Dendritic cell treated with granulocyte-macrophage colony-stimulating factor and Interleukin-4, amounts not matched to agents 40 ng/mL and 50 ng/mL, for 4 days (primary cell): ENCODE results near the gene RECK.
"Not testable (repeated sequence)": the region's sequence is repeated elsewhere in the genome, so short reads cannot be mapped to it uniquely, and the experiment has no call there.

ENCODE experiments used
- H3K27ac Mint-ChIP-seq: one replicate; pipeline ENCODE4 v1.8.0; 2022; ENCODE audit warnings: mild to moderate bottlenecking, mixed read lengths
- H3K27me3 Mint-ChIP-seq: one replicate; pipeline ENCODE4 v1.8.0; 2022; ENCODE audit warnings: mild to moderate bottlenecking, mixed read lengths
- H3K36me3 Mint-ChIP-seq: one replicate; pipeline ENCODE4 v1.8.0; 2022; ENCODE audit warnings: low read depth, mixed read lengths
- H3K4me1 Mint-ChIP-seq: one replicate; pipeline ENCODE4 v1.8.0; 2022; ENCODE audit warnings: low read depth, mixed read lengths
- H3K4me3 Mint-ChIP-seq: one replicate; pipeline ENCODE4 v1.8.0; 2022; ENCODE audit warnings: mild to moderate bottlenecking, moderate library complexity, mixed read lengths
- H3K9me3 Mint-ChIP-seq: one replicate; pipeline ENCODE4 v1.8.0; 2022; ENCODE audit warnings: mixed read lengths
- intact Hi-C: fragments of 100-400 bp; cut with micrococcal nuclease; formaldehyde crosslinking; loops from one replicate; pipeline ENCODE4 v1.15.0; 2022

The RECK gene

GRCh38 chr9:36063804-36064447 lies 27.2 kb downstream of the RECK start:
- H3K36me3 Mint-ChIP-seq = no peaks in the 10 kb centered on the region
- H3K9me3 Mint-ChIP-seq = no peaks in the 10 kb centered on the region
- intact Hi-C loops = no loop called here
- H3K27ac Mint-ChIP-seq = no peak overlapping the region
- H3K4me3 Mint-ChIP-seq = no peak overlapping the region
- H3K27me3 Mint-ChIP-seq = no peaks in the 10 kb centered on the region
- H3K4me1 Mint-ChIP-seq = peaks cover 6% of the 10 kb centered on the region

GRCh38 chr9:36064448-36065037 lies 27.8 kb downstream of the RECK start:
- H3K27ac Mint-ChIP-seq = no peak overlapping the region
- H3K4me3 Mint-ChIP-seq = no peak overlapping the region
- H3K36me3 Mint-ChIP-seq = no peaks in the 10 kb centered on the region
- H3K4me1 Mint-ChIP-seq = peaks cover 6% of the 10 kb centered on the region
- H3K9me3 Mint-ChIP-seq = no peaks in the 10 kb centered on the region
- H3K27me3 Mint-ChIP-seq = no peaks in the 10 kb centered on the region
- intact Hi-C loops = no loop called here

- H3K9me3 Mint-ChIP-seq = no peaks in the 10 kb centered on the region
- H3K27me3 Mint-ChIP-seq = no peaks in the 10 kb centered on the region
- no peaks in the 10 kb centered on the region for H3K36me3 Mint-ChIP-seq
- peaks cover 11% of the 10 kb centered on the region for H3K4me1 Mint-ChIP-seq
- no peak overlapping the region for H3K4me3 Mint-ChIP-seq
- intact Hi-C loops = no loop called here
- H3K27ac Mint-ChIP-seq = no peak overlapping the region
Observed at GRCh38 chr9:36074055-36074454, 37.3 kb downstream of the RECK start.

GRCh38 chr9:36074870-36075532 lies 38.3 kb downstream of the RECK start:
- no peak overlapping the region for H3K27ac Mint-ChIP-seq
- peaks cover 11% of the 10 kb centered on the region for H3K4me1 Mint-ChIP-seq
- no peaks in the 10 kb centered on the region for H3K9me3 Mint-ChIP-seq
- intact Hi-C loops = no loop called here
- H3K27me3 Mint-ChIP-seq = no peaks in the 10 kb centered on the region
- H3K4me3 Mint-ChIP-seq = no peak overlapping the region
- H3K36me3 Mint-ChIP-seq = no peaks in the 10 kb centered on the region

GRCh38 chr9:36078051-36078450 lies 41.3 kb downstream of the RECK start:
- Mint-ChIP-seq H3K4me1 (peaks cover 17% of the 10 kb centered on the region), H3K9me3 (no peaks in the 10 kb centered on the region), H3K27me3 (no peaks in the 10 kb centered on the region), H3K4me3 (no peak overlapping the region), H3K36me3 (no peaks in the 10 kb centered on the region), H3K27ac (no peak overlapping the region)
- intact Hi-C loops = no loop called here

- H3K36me3 Mint-ChIP-seq = no peaks in the 10 kb centered on the region
- H3K4me1 Mint-ChIP-seq = peaks cover 16% of the 10 kb centered on the region
- intact Hi-C loops = no loop called here
- no peaks in the 10 kb centered on the region for H3K27me3 Mint-ChIP-seq
- H3K9me3 Mint-ChIP-seq = no peaks in the 10 kb centered on the region
- H3K27ac Mint-ChIP-seq = no peak overlapping the region
- H3K4me3 Mint-ChIP-seq = no peak overlapping the region
Observed at GRCh38 chr9:36080519-36080918, 43.8 kb downstream of the RECK start.

- Mint-ChIP-seq H3K27ac (no peak overlapping the region), H3K4me1 (peaks cover 10% of the 10 kb centered on the region), H3K27me3 (no peaks in the 10 kb centered on the region), H3K4me3 (no peak overlapping the region), H3K36me3 (no peaks in the 10 kb centered on the region), H3K9me3 (no peaks in the 10 kb centered on the region)
- intact Hi-C loops = no loop called here
Observed at GRCh38 chr9:36082931-36083330, 46.2 kb downstream of the RECK start.

- Mint-ChIP-seq H3K27ac (no peak overlapping the region), H3K4me3 (no peak overlapping the region), H3K36me3 (no peaks in the 10 kb centered on the region), H3K4me1 (peaks cover 6% of the 10 kb centered on the region), H3K27me3 (no peaks in the 10 kb centered on the region), H3K9me3 (no peaks in the 10 kb centered on the region)
- intact Hi-C loops = no loop called here
Observed at GRCh38 chr9:36086442-36086841, 49.7 kb downstream of the RECK start.

- H3K27me3 Mint-ChIP-seq, H3K9me3 Mint-ChIP-seq, intact Hi-C loops: not testable (repeated sequence)
Observed at GRCh38 chr9:36087054-36087453, 50.3 kb downstream of the RECK start.

GRCh38 chr9:36088020-36088419 lies 51.3 kb downstream of the RECK start:
- intact Hi-C loops = no loop called here
- Mint-ChIP-seq H3K27me3 (no peaks in the 10 kb centered on the region), H3K27ac (no peak overlapping the region), H3K36me3 (no peaks in the 10 kb centered on the region), H3K4me3 (no peak overlapping the region), H3K4me1 (peaks cover 18% of the 10 kb centered on the region), H3K9me3 (no peaks in the 10 kb centered on the region)

More at GRCh38 chr9:36087054-36087453, 50.3 kb downstream of the RECK start:
- H3K36me3 Mint-ChIP-seq, H3K27ac Mint-ChIP-seq, H3K4me3 Mint-ChIP-seq: not testable (repeated sequence)
- peaks cover 12% of the 10 kb centered on the region for H3K4me1 Mint-ChIP-seq

- Mint-ChIP-seq H3K36me3 (no peaks in the 10 kb centered on the region), H3K27ac (no peak overlapping the region), H3K4me1 (peaks cover 20% of the 10 kb centered on the region), H3K27me3 (no peaks in the 10 kb centered on the region), H3K4me3 (no peak overlapping the region), H3K9me3 (no peaks in the 10 kb centered on the region)
- intact Hi-C loops = no loop called here
Observed at GRCh38 chr9:36091026-36091953, 54.6 kb downstream of the RECK start.

GRCh38 chr9:36092014-36092413 lies 55.3 kb downstream of the RECK start:
- intact Hi-C loops = no loop called here
- Mint-ChIP-seq H3K9me3 (no peaks in the 10 kb centered on the region), H3K27me3 (no peaks in the 10 kb centered on the region), H3K36me3 (no peaks in the 10 kb centered on the region), H3K27ac (peak overlapping the region; percentile 87), H3K4me3 (no peak overlapping the region), H3K4me1 (peaks cover 20% of the 10 kb centered on the region)

GRCh38 chr9:36092509-36093215 lies 55.9 kb downstream of the RECK start:
- Mint-ChIP-seq H3K9me3 (no peaks in the 10 kb centered on the region), H3K4me1 (peaks cover 20% of the 10 kb centered on the region), H3K36me3 (no peaks in the 10 kb centered on the region), H3K27ac (peak overlapping the region; percentile 87), H3K27me3 (no peaks in the 10 kb centered on the region), H3K4me3 (peak overlapping the region; percentile 26)
- intact Hi-C loops = no loop called here
